PC-3 (cell line): ENCODE results near the gene NASP. TPM values are rescaled to one million over a fixed set of nuclear protein-coding genes. Genes with fewer than 3 reads are reported as not detected.

Experiments used
- ATAC-seq: fragments of 200-7000 bp; cut with Tn5 transposase; 2 replicates; pipeline ENCODE4 v1.9.1; 2020; ENCODE audit warnings: mild to moderate bottlenecking, moderate library complexity
- BruUV-seq: library from RNA; stranded (reverse); fragments of 400-500 nt; replicated peaks from 2 replicates; lab custom pipeline; 2021; lab: Mats Ljungman, UMichigan
- CTCF ChIA-PET: fragments of 300-600 bp; sonication (Branson Sonifier 250); formaldehyde crosslinking; loops from one replicate; lab custom pipeline; 2022; ENCODE audit warnings: antibody characterized with exemption; lab: Charles Lee
- POLR2A ChIA-PET: fragments of 300-600 bp; sonication (Branson Sonifier 250); formaldehyde crosslinking; loops from one replicate; lab custom pipeline; 2022; ENCODE audit warnings: antibody characterized with exemption; ENCODE audit not compliant: unreplicated experiment; lab: Charles Lee
- DNase-seq: peaks from one replicate; pipeline ENCODE4 v3.0.0-alpha.2; 2015
- H2AFZ ChIP-seq: fragments of 300-600 bp; sonication (generic); 2 replicates; pipeline ENCODE4 v1.6.0; 2016; ENCODE audit warnings: antibody characterized with exemption, low read length
- H3F3A ChIP-seq: fragments of 300-600 bp; sonication (generic); one replicate; pipeline ENCODE4 v1.6.0; 2017; ENCODE audit warnings: antibody characterized with exemption, low read length, control low read depth, mild to moderate bottlenecking; ENCODE audit not compliant: unreplicated experiment
- H3K27ac ChIP-seq: fragments of 300-600 bp; sonication (generic); 2 replicates; pipeline ENCODE4 v1.5.1; 2016; ENCODE audit warnings: mild to moderate bottlenecking, low read length
- H3K27me3 ChIP-seq: fragments of 300-600 bp; sonication (generic); 2 replicates; pipeline ENCODE4 v1.6.1; 2016; ENCODE audit warnings: low read length, mixed read lengths
- H3K36me3 ChIP-seq: fragments of 300-600 bp; sonication (generic); 2 replicates; pipeline ENCODE4 v1.6.1; 2016; ENCODE audit warnings: low read depth, mixed run types, low read length, mixed read lengths
- H3K4me1 ChIP-seq: fragments of 300-600 bp; sonication (generic); 2 replicates; pipeline ENCODE4 v1.5.1; 2016; ENCODE audit warnings: low read length; ENCODE audit not compliant: insufficient read depth
- H3K4me2 ChIP-seq: fragments of 300-600 bp; sonication (generic); 2 replicates; pipeline ENCODE4 v1.6.0; 2016; ENCODE audit warnings: low read length
- H3K4me3 ChIP-seq: fragments of 300-600 bp; sonication (generic); 2 replicates; pipeline ENCODE4 v1.5.1; 2016; ENCODE audit warnings: mild to moderate bottlenecking, low read length, mixed read lengths
- H3K79me2 ChIP-seq: fragments of 300-600 bp; sonication (generic); 2 replicates; pipeline ENCODE4 v1.6.1; 2017; ENCODE audit warnings: low read length, mixed read lengths
- H3K9ac ChIP-seq: fragments of 300-600 bp; sonication (generic); 2 replicates; pipeline ENCODE4 v1.6.0; 2016; ENCODE audit warnings: mild to moderate bottlenecking, low read length
- H3K9me2 ChIP-seq: fragments of 300-600 bp; sonication (generic); replicated peaks from 2 replicates; pipeline ENCODE4 v1.6.1; 2016; ENCODE audit warnings: mixed run types, low read length, mixed read lengths
- H3K9me3 ChIP-seq: fragments of 300-600 bp; sonication (generic); 2 replicates; pipeline ENCODE4 v1.6.1; 2016; ENCODE audit warnings: low read length, mixed read lengths
- H4K20me1 ChIP-seq: fragments of 300-600 bp; sonication (generic); 2 replicates; pipeline ENCODE4 v1.6.1; 2016; ENCODE audit warnings: low read length, mixed read lengths
- EZH2 ChIP-seq: fragments of 300-600 bp; sonication (generic); IDR thresholded peaks from one replicate; pipeline ENCODE4 v1.6.1; 2017; ENCODE audit warnings: antibody characterized with exemption, mild to moderate bottlenecking, low read length; ENCODE audit not compliant: unreplicated experiment
- EZH2phosphoT487 ChIP-seq: fragments of 300-600 bp; sonication (generic); IDR thresholded peaks from 2 replicates; pipeline ENCODE4 v1.6.1; 2018; ENCODE audit warnings: mild to moderate bottlenecking, antibody characterized with exemption, low read length, borderline replicate concordance
- intact Hi-C: fragments of 100-400 bp; cut with micrococcal nuclease; formaldehyde crosslinking; loops from 2 replicates; pipeline ENCODE4 v1.9.0; 2023
- total RNA-seq: library from RNA; depleted of rRNA; stranded (reverse); fragments of >200 nt; gene quantifications from 2 replicates; pipeline ENCODE4 v1.2.3, GENCODE V29; 2014
- TF ChIP-seq, protein P1 (sequence below): fragments of 300-600 bp; sonication (generic); conservative IDR thresholded peaks from 2 replicates; pipeline ENCODE4 v1.5.1; 2017; ENCODE audit warnings: antibody characterized with exemption, low read depth, mild to moderate bottlenecking, low read length

NASP gene
- total RNA-seq, 1 experiment from 2014 or later: 119 TPM

DNA sequence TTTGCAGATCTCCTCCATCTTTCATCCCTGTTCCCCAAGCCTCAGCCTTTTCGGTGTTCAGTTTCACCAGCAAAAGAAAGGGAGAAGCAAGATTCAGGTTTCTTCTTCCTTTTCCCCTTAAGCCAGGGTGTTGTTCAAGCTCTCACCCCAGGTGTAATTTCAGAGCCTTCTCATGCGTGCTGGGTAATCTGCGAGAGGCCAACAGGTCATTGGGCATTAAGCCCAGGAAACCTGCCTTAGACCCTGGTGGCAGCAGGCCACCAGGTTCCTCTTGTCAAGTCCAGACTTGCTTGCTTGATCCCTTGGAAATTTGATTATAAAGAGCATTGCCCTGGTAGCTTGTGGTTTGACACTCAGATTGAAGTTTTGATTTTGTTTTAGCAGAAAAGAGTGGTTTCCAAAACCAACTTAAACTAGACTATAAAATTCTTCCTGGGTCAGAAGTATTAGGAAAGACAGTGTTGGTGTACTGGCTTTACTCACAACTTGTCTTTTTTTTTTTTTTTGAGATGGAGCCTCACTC is 26.4 kb upstream of the NASP start:
- BruUV-seq: no TSS peak
- no peak overlapping the region for H3K4me3 ChIP-seq
- H3K27ac ChIP-seq: no peak overlapping the region
- intact Hi-C loops: no loop called here
- no peaks in the 10 kb centered on the region for H3K27me3 ChIP-seq
- POLR2A ChIA-PET: interaction anchor here (0.8 kb wide), 1 partner anchor 39 kb away, joined by 13 read pairs; no protein-coding TSS in a partner anchor
- H3K79me2 ChIP-seq: peaks cover 45% of the 10 kb centered on the region
- H3K36me3 ChIP-seq: peaks cover 20% of the 10 kb centered on the region; the same call in 1 of the 2 replicates
- ATAC-seq (no peak), DNase-seq (no peak)
- TF ChIP-seq, protein P1, sequence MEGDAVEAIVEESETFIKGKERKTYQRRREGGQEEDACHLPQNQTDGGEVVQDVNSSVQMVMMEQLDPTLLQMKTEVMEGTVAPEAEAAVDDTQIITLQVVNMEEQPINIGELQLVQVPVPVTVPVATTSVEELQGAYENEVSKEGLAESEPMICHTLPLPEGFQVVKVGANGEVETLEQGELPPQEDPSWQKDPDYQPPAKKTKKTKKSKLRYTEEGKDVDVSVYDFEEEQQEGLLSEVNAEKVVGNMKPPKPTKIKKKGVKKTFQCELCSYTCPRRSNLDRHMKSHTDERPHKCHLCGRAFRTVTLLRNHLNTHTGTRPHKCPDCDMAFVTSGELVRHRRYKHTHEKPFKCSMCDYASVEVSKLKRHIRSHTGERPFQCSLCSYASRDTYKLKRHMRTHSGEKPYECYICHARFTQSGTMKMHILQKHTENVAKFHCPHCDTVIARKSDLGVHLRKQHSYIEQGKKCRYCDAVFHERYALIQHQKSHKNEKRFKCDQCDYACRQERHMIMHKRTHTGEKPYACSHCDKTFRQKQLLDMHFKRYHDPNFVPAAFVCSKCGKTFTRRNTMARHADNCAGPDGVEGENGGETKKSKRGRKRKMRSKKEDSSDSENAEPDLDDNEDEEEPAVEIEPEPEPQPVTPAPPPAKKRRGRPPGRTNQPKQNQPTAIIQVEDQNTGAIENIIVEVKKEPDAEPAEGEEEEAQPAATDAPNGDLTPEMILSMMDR: no peak
- TF ChIP-seq EZH2 (no peak), EZH2phosphoT487 (no peak)
- CTCF ChIA-PET: no interaction called here
- no peak overlapping the region for H3K4me2 ChIP-seq
- no peaks in the 10 kb centered on the region for H3K9me3 ChIP-seq
- H3K9me2 ChIP-seq: no peaks in the 10 kb centered on the region
- peaks cover 2% of the 10 kb centered on the region for H3K4me1 ChIP-seq
- no peaks in the 10 kb centered on the region for H4K20me1 ChIP-seq
- no peak overlapping the region for H3K9ac ChIP-seq
- H3F3A ChIP-seq: no peaks in the 10 kb centered on the region
- H2AFZ ChIP-seq: no peak overlapping the region

GRCh38 chr1:45563843-45564242 is 20.0 kb upstream of the NASP start:
- intact Hi-C loops: no loop called here
- Histone ChIP-seq H4K20me1 (no peaks in the 10 kb centered on the region), H3K4me1 (no peaks in the 10 kb centered on the region), H3K27me3 (no peaks in the 10 kb centered on the region), H3K9ac (no peak overlapping the region), H3K27ac (no peak overlapping the region), H3K4me3 (no peak overlapping the region), H3K36me3 (peaks cover 27% of the 10 kb centered on the region), H3K4me2 (no peak overlapping the region), H3K9me3 (no peaks in the 10 kb centered on the region), H3K9me2 (no peaks in the 10 kb centered on the region), H3K79me2 (peaks cover 13% of the 10 kb centered on the region), H2AFZ (no peak overlapping the region), H3F3A (no peaks in the 10 kb centered on the region)
- BruUV-seq: no TSS peak
- TF ChIP-seq, protein P1: no peak
- no peak for TF ChIP-seq EZH2
- no peak for TF ChIP-seq EZH2phosphoT487
- ATAC-seq (no peak), DNase-seq (no peak)
- ChIA-PET POLR2A (no interaction called here), CTCF (no interaction called here)

GRCh38 chr1:45566722-45567121 is 17.1 kb upstream of the NASP start:
- H3K36me3 ChIP-seq: peaks cover 38% of the 10 kb centered on the region
- POLR2A ChIA-PET: interaction anchor here (0.5 kb wide), 1 partner anchor 739 kb away, joined by 3 read pairs; no protein-coding TSS in a partner anchor

More at GRCh38 chr1:45566722-45567121, 17.1 kb upstream of the NASP start:
- Histone ChIP-seq H3K27me3 (no peaks in the 10 kb centered on the region), H3K4me2 (no peak overlapping the region), H4K20me1 (no peaks in the 10 kb centered on the region), H3F3A (no peaks in the 10 kb centered on the region), H3K4me1 (no peaks in the 10 kb centered on the region), H3K4me3 (no peak overlapping the region), H3K9me3 (no peaks in the 10 kb centered on the region), H3K27ac (no peak overlapping the region), H3K9me2 (no peaks in the 10 kb centered on the region), H3K79me2 (no peaks in the 10 kb centered on the region), H2AFZ (no peak overlapping the region), H3K9ac (no peak overlapping the region)
- intact Hi-C loops: no loop called here
- ATAC-seq (no peak), DNase-seq (no peak)
- CTCF ChIA-PET: no interaction called here
- no TSS peak for BruUV-seq
- TF ChIP-seq, protein P1: no peak
- TF ChIP-seq EZH2: no peak
- no peak for TF ChIP-seq EZH2phosphoT487
